SHP77 treated with DMSO at 0.1 percent for 48 hours (cell line): Measurements from ENCODE around the gene LMF2.
"Not testable (repeated sequence)": the region's sequence is repeated elsewhere in the genome, so short reads cannot be mapped to it uniquely, and the experiment has no call there.

Experiments
- DNase-seq: peaks from one replicate; lab custom pipeline; 2025; lab: John Stamatoyannopoulos, UW

The LMF2 gene, protein sequence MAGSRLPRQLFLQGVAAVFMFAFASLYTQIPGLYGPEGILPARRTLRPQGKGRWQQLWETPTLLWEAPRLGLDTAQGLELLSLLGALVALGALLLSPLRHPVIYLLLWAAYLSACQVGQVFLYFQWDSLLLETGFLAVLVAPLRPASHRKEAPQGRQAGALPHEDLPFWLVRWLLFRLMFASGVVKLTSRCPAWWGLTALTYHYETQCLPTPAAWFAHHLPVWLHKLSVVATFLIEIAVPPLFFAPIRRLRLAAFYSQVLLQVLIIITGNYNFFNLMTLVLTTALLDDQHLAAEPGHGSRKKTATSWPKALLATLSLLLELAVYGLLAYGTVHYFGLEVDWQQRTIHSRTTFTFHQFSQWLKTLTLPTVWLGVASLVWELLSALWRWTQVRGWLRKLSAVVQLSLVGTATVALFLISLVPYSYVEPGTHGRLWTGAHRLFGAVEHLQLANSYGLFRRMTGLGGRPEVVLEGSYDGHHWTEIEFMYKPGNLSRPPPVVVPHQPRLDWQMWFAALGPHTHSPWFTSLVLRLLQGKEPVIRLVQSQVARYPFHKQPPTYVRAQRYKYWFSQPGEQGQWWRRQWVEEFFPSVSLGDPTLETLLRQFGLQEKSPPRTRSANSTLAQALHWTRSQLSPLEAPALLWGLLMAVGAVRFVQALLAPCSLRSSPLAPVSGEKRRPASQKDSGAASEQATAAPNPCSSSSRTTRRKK

DNA sequence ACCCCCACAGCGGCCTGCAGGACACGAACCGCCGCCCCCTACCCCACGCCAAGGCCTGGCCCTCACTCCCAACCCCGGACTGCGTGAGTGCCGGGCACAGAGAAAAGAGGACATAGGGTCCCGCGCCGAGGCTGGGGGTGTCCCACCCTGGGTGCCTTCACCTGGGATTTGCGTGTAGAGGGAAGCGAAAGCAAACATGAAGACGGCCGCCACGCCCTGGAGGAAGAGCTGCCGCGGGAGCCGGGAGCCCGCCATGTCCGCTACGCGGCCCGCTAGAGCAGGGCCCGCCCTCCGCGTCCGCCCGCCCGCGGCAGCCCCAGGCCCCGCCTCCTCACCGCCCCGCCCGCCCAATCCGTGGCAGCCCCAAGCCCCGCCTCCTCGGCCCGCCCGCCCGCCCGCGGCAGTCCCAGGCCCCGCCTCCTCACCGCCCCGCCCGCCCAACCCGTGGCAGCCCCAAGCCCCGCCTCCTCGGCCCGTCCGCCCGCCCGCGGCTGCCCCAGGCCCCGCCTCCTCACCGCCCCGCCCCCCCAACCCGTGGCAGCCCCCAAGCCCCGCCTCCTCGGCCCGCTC lies at the start of gene LMF2:
Gene LMF2 (minus strand): TSS at position 282 of the 570 bp plus-strand sequence. CDS start 27 bp downstream, at position 255.
- peak; percentile 36 for DNase-seq

DNA sequence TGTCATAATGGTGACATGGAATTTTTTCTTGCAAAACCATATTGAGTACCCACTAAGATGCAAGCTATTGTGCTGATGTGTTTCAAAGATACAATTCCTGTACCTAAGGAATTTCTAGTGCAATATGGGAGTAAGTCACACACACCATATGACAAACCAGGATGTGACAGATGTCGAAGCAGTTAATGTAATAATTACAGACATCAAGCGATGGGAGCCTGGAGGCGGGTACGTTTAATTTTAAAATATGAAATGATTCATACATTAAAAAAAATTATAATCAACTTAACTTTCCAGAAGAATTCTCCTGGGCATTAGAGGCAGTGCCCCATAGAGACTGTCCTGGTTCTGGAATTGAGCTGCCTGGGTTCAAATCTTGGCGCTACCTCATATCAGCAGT lies 49.2 kb upstream of the LMF2 start:
- no peak for DNase-seq

DNA sequence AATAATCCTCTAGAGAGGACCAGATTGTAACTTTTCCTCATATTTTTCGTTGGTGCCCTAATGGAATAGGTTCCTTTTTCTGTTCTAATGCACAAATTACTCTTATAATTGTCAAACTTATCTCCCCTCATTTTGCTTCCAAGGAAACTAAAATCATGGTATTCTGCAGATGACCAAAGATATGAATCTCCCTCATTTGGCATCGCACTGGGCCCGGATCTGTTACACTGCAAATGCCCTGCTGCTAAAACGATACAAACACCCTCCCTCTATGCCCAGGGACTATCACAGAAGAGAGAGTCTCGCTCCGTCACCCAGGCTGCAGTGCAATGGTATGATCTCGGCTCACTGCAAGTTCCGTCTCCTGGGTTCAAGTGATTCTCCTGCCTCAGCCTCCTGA lies 45.8 kb upstream of the LMF2 start:
- DNase-seq, result no peak

DNA sequence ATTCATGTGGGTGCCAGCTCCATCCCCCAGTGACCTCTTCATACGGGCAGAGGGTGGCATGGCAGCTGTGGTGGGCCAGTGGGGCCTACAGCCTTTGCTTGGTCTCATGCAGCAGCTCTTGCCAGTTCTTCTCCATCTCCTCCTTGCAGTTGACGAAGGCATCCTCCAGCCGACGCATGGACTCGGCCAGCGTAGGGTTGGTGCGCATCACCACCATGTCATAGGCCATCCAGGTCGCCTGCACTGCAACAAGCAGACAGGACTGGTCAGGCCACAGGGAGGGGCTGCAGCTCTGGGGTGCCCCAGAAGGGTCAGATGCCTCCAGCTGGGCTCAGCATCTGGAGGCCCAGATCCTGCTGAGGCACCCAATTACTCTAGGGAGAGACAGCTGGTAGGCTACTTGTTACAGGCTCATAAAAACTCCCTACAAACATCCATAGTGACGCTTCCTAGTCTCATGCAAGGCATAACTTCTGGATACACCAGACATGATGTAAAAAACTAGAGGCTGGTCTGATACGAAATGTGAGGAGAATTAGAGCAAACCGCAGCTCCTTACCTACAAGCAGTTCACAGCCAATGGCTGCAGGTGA lies 43.8 kb upstream of the LMF2 start:
- no peak for DNase-seq

DNA sequence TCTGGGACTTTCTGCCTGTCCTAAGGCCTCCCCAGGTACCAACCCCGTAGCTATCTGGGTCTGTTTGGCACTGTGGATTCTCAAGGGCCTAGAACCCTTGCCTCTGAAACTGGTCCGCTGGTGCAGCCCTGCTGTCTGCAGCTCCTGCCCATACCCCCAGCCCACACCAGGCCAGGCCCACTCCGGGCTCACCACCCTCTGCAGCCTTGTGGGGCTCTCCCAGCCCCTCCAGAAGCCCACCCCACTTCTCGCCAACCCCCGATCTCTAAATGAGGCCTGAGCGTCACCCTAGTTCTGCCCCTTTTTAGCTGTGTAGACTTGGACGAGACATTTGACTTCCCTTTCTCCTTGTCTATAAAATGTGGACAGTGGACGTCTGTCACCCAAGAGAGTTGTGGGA lies 42.9 kb upstream of the LMF2 start:
- DNase-seq, result no peak

DNA sequence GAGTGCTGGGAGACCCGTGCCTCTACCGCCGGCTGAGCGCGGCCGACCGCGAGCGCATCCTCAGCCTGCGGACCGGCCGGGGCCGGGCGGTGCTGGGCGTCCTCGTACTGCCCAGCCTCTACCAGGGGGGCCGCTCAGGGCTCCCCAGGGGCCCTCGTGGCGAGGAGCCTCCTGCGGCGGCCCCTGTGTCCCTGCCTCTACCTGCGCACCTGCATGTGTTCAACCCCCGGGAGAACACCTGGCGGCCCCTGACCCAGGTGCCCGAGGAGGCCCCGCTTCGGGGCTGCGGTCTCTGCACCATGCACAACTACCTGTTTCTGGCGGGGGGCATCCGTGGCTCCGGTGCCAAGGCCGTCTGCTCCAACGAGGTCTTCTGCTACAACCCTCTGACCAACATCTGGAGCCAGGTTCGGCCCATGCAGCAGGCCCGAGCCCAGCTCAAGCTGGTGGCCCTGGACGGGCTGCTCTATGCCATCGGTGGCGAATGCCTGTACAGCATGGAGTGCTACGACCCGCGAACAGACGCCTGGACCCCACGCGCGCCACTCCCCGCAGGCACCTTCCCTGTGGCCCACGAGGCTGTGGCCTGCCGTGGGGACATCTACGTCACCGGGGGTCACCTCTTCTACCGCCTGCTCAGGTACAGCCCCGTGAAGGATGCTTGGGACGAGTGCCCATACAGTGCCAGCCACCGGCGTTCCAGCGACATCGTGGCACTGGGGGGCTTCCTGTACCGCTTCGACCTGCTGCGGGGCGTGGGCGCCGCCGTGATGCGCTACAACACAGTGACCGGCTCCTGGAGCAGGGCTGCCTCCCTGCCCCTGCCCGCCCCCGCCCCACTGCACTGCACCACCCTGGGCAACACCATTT lies 41.7 kb upstream of the LMF2 start:
- DNase-seq, result no peak

DNA sequence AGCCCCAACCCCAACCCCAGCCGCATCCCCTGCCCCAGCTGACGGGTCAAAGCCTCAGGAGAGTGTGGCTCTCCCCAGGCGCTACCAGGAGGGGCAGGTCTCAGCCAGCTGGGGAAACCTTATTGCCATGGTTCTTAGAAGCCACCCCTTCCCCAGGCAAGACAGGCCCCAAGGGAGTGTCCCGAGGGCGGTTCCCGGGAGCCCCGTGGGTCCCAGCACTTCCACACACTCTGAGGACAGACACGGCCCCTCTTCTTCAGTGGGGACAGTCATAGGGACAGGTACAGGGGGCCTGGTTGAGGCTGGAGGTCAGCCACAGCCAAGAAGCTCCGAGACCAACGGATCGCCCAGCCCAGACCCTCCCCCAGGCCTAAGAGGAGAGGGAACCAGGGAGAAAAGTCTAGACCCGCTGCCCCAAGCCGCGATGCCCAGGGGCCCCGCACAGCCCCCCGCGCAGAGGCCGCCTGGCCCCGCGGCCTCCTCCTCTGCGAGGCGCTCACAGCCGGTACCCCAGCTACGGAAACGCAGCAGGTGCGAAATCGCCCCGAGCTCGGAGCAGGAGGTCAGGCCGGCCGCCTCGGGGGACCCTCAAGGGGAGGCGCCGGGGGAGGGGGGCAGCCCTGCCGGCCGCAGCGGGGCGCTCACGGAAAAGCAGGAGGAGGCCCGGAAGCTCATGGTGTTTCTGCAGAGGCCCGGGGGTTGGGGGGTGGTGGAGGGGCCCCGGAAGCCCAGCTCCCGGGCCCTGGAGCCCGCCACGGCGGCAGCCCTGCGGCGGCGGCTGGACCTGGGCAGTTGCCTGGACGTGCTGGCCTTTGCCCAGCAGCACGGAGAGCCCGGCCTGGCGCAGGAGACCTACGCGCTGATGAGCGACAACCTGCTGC lies 40.8 kb upstream of the LMF2 start:
- DNase-seq, result no peak

DNA sequence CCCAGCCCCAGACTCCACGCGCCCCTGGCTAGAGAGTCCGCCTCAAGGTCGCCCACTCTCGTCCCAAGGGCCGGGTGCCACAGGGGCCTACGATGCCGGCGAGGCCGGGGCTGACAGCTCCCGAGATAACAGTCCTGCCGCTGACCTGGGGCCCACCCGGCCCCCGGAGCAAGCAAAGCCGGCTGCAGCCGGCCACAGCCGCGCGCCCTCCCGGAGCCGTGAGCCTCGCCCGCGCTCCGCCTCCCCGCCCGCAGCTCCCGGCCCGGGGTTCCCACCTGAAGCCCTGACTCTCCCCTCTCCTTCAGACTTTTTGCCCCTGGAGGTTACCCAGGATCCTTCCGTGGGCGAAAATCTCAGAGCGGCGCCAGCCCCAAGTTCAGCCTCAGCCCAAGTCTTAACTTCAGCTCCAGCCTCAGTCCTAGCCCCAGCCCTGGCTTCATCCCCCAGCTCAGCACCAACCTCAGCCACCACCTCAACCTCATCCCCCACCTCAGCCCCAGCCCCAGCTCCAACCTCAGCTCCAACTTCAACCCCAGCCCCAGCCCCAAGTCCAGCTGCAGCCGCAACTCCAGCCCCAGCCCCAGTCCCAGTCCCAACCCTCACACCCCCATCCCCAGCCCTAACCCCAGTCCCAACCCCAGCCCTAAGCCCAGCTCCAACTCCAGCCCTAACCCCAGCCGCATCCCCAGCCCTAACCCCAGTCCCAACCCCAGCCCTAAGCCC lies 39.9 kb upstream of the LMF2 start:
- DNase-seq, result no peak

DNA sequence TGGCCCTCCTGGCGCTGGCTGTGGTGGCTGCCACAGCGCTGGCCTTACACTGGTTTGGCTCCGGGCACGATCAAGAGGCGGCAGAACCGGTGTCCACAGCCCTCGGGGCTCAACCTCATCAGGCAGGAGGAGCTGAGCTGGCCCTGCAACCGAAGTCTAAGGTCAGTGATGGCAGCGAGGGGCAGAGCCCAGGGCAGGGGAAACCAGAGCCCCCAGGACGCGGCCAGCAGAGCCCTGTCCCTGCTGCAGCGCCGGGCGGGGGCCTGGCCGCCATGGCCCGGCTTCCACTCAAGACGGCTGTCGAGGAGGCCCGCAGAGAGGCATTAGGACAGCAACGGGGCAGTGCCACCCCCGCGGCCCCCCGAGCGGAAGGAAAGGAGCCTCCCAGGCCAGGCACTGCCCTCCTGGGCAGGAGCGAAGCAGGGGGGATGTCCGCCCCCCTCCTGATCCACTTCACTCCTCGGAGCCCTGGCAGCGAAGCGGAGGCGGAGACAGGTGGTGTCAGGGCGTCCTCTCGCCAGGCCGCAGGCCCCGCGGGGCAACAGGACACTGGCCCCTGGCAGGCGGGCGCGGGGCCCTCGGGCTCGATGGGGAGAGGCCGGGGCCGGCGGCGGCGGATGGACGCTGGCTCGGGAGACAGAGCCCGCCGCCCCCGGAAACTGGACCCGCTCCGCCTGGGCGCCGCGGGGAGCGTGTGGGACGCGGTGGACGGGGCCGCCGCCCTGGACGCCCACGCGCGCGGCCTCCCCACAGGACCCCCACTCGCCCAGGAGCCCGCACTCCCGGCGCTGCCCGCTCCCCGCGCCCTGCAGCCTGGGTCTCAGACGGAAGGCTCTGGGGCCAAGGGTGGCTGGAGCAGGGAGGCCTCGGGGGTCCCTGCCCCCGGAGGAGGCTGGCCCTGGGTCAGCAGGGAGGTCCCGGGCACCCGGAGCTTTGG lies 39.1 kb upstream of the LMF2 start:
- DNase-seq, result no peak

DNA sequence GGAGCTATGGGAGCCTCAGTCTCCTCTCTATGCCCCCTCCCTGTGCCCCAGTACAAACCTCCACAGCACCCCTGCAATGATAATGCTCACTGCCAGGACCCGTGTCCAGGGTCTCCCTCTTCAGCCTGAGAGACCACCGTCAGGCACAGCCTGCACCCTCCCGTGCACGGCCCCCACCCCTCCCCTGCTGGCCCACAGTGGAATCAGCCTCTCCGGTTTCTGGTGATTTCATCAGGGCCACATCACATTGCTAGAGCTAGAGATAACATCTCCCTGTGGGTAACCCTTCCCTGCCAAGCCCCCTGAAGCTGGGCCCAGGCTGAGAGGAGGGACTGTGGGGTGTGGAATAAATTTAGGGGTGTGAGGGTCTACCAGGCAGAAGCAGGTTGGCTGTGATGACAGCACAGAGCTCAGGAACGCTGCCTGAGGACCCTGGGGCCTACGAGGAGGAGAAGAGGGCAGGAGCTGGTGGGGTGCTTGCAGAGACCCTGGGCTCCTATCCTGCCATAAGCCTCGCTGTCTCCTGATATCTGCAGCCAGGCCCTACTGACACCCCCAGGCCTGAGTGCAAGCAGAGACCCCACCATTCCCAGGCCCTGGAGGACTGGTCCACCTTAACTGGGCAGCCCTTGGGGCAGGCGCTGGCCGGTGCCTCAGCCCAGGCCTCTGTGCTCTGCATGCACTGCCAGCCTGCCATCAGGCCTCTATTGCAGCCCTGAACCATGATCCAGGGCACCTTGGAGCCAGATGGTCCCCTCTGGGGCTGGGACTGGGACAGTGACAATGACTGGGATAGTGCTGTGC lies 38.2 kb upstream of the LMF2 start, which contains the start of gene KLHDC7B:
Gene KLHDC7B (plus strand): TSS at position 378 of the 804 bp plus-strand sequence. CDS start 345 bp downstream, at position 723.
- no peak for DNase-seq

DNA sequence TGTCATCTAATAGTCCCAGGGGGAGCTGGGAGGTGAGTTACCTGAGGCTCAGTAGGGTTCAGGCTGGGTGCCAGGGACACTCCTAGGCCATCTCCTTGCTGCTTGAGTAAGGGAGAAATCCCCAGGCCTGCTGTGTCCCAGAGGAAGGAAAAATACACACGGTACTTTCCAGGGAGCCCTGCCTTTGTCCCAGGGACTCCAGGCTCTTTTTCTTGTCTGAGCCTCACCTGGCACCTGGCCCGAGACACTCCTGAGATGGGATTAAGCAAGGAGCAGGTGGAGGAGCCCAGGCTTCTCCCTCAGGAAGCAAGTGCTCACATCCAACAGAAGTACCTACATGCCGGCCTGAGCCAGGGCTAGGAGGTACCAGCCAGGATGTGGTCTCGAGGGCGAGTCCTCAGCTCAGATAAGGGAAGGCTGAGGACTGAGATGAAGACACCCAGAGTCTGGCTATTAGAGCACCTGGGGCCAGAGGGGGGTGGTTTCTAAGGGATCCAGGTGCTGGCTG lies 37.3 kb upstream of the LMF2 start:
- no peak for DNase-seq

DNA sequence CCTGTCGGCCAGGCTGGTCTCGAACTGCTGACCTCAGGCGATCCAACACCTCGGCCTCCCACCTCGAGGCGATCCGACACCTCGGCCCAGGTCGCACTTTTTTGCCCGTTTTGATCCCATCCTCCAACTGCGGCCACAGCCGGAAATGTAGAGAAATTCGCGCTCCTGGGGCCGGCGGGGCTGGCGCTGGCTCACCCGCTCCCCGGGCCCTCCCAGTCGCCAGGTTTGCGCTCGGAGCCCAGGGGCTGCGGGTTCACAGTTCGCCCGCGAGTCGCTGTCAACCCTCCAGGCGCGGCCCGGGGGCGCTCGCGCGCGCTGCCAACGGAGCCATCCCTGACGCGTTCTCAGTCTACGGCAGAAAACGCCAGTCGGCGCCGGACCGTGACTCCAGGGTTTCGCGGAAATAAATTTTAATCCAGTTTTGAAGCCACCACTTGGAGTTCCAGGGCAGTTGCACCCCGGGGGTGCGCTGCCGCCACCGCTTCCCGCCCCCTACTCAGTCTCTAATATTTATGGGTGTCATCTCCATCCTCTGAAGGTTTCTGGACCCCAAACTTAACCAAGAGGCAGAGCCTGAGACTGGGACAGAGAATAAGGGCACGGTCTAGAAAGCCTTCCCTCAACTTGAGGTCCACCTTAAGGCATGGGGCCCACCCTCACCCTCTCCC lies 36.7 kb upstream of the LMF2 start:
- DNase-seq, result no peak

DNA sequence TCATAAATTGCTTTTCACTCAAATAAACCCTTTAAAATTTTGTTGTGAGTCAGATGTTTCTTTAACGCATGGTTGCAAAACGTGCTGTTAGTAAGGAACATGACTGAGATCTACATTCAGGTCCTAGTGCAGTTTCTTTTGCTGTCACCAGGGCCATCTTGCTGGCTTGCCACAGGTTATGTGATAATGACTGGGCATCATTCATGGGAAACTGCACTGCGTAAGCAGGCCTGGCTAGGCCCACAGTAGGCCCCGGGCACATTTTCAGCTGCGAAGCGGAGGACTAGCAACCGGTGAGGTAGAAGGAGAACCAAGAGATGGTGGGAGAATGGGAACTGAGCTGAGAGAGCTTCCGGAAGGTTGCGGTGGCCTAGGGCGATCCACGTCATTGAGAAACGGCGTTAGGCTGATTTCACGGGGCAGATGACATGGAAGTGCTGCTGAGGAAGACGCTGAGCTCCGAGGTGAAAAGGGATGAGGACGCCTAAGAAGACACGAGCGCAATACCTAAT lies 35.0 kb upstream of the LMF2 start:
- no peak for DNase-seq

DNA sequence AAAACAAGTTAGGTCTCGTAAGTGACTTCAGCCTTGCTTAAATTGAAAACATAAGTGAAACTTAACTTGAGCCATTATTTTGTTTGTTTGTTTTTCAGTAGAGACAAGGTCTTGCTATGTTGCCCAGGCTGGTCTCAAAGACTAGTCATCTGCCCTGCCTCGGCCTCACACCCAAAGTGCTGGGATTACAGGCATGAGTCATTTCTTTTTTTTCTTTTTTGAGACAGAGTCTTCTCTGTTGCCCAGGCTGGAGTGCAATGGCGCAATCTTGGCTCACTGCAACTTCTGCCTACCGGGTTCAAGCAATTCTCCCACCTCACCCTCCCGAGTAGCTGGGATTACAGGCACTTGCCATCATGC lies 34.1 kb upstream of the LMF2 start:
- DNase-seq, result not testable (repeated sequence)

DNA sequence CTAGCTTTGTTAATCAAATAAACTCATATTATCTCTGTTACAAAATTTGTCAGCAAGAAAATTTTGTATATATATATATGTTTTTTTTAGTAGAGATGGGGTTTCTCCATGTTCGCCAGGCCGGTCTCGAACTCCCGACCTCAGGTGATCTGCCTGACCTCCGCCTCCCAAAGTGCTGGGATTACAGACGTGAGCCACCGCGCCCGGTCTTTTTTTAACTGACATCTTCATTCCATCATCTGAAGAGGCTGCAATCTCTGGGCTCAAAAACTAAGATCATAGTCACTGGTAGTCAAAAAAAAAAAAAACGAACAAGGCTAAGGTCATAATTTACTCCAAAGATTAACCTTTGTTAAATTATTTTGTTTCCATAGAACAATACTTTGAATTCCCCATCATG lies 32.9 kb upstream of the LMF2 start:
- no peak for DNase-seq

DNA sequence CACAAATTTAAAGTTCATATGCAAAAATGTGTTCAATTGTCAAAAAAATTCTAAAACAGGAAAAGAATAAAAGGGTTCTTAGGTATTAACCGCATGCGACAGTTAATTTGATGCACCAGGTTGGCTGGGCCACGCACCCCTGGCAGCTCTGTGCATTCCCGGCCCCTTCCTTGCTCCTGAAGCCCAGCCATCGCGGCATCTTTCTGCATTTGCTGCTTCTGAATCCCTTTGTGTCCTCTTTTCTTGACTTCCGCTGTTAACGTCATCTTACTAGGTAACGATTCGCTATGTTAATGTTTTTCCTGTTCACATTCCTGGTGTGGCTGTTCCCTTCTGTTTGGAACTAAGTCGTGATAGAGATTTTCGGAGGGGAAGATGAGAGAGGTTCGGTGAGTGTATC lies 30.3 kb upstream of the LMF2 start:
- DNase-seq, result no peak

DNA sequence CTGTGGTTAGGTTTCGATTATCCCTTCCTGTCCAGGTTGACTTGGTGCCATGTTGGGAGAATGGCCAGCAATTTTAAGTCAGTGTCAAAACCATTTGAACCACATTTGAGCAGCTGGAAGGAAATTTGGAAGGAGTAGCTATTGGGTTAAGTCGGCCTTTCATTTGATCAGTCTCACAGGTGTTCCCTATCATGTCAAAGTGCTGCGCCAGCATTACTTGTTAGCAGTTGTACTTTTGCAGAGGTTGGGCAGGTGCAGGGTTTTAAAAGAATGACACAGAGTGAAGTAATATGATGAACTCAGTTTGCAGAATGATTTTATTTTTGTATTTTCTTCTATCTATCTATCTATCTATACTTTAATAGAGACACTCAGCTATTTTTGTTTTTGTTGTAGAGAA lies 28.7 kb upstream of the LMF2 start:
- no peak for DNase-seq
